Activated T-cell treated with anti-CD3 and anti-CD28 coated beads for 1 hour (primary cell): ENCODE measurements around the gene NMT2.
"Not testable (repeated sequence)": the region's sequence is repeated elsewhere in the genome, so short reads cannot be mapped to it uniquely, and the experiment has no call there.

Source experiments
- DNase-seq: peaks from one replicate; pipeline ENCODE4 v3.0.0-alpha.2; 2020; ENCODE audit warnings: low read depth

NMT2 gene

GRCh38 chr10:15168291-15168785 is at the start of gene NMT2:
Gene NMT2, minus strand, starts transcription at chr10:15168693. Its CDS starts 81 bp downstream, at chr10:15168612.
- no peak for DNase-seq

DNA sequence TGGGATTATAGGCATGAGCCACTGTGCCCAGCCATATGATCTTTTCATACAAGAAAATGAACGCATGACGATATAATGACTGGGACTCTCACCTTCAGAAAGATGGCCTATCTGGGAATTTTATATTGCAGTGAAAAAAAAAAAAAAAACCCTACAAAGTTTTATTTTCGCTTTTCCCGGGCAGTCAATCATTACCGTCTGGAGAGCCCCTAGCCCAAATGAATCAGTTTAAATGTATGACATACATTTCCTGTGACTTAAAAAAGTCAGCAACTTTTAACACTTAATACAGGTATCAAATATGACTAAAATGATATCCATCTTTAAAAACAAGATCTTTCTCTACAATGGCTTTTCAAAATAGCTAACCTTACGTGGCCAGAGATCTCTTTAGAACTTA is 48.2 kb upstream of the NMT2 start:
- DNase-seq: no peak

DNA sequence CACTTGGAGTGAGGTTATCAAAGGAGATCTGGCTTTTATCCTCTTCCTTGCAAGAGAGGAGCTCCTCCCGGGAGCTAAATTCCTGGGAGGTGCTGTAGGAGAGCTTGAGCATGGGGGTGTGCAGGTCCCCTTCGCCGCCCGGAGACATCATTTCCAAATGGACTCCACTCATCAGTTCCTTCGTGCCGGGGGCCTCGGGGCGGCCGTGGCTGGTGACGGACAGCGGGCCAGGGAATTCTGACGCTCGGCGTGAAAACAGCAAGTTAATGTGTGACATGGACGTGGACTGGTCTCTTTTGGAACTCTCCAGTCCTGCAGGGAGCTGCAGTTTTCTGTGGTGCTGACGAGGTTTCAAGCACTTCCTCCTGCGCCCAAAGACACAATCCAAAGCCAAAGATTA is 45.7 kb upstream of the NMT2 start:
- DNase-seq: no peak

- no peak for DNase-seq
These were observed 45.0 kb upstream of the NMT2 start for GRCh38 chr10:15213461-15213861.

- no peak for DNase-seq
These were observed 43.0 kb upstream of the NMT2 start for GRCh38 chr10:15211464-15211979.

DNA sequence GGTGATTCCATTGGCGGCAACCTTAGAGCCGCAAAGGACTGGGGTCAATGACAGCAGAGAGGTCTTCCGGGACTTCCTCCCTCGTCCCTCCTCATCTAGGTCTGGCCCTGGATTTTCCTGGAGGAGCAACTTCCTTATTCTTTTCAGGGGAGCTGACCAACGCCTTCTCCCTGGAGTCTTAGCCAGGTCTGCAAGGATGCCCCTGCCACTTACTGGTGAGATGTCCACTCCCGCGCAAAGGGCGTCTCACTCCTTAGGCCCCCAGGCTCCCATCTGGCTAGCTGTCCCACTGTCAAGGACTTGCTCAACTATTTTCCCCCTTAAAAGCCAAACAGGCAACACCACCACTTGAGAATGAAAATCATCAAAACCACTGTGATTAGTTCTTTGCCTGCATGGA is 42.0 kb upstream of the NMT2 start:
- no peak for DNase-seq

GRCh38 chr10:15209827-15210509 is 41.5 kb upstream of the NMT2 start:
- peak; percentile 79 for DNase-seq

- no peak for DNase-seq
These were observed 39.7 kb upstream of the NMT2 start for GRCh38 chr10:15208221-15208620.

DNA sequence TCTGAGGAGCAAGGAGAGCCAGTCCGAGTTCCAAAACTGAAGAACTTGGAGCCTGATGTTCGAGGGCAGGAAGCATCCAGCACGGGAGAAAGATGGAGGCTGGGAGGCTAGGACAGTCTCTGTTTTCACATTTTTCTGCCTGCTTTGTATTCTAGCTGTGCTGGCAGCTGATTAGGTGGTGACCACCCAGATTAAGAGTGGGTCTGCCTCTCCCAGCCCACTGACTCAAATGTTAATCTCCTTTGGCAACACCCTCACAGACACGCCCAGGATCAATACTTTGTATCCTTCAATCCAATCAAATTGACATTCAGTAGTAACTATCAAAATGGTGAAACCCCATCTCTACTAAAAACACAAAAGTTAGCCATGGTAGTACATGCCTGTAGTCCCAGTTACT is 38.9 kb upstream of the NMT2 start:
- DNase-seq: not testable (repeated sequence)

DNA sequence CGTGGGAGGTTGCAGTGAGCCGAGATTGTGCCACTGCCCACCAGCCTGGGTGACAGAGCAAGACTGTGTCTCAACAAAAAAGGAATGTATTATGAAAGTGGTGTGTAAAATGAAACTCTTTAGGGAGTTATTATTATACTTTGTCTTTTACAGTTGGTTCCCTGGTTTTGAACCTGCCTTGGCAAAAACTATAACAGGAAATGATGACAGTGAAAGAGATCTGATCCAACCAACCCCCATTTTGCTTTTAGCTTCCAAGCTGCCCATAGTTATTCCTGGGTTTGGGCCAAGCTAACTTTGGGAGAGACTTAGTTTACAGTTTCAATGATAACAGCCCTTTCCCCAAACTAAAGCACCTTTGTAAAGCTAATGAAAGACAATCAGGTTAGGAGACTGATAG is 34.1 kb upstream of the NMT2 start:
- DNase-seq: no peak

- DNase-seq: not testable (repeated sequence)
These were observed 33.8 kb upstream of the NMT2 start for GRCh38 chr10:15202301-15202621.

DNA sequence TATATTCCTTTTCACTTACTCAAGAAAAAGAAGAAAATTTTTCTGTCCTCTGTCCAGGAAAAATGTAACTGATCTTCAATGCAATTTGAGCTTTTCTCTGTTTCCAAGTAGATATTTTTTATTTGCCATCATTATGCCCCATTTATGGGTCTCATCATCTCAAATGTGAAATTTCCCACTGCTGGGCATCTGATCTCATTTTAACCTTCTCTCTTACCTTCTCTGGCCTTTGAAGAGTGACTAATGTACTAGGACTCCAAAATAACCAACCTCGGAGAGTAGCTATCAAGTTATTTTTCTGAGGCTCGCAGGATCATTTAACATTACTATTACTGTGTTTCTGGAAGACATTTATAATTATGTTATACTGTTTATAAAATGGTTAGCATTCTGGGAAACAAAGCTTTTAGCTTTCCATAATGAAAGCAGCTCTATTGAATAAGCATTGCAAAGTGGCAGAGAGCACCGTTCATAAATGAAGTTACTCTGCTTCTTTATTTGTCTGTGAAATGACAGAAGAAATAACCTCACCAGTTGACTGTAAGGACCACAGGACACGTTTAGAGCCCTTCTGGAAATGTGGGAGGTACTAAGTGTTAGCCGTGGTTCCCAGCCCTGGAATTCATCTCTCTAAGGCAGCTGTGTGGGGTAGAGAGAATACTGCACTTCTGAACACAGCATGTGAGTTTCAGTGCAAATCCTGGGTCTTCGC is 33.3 kb upstream of the NMT2 start:
- no peak for DNase-seq

DNA sequence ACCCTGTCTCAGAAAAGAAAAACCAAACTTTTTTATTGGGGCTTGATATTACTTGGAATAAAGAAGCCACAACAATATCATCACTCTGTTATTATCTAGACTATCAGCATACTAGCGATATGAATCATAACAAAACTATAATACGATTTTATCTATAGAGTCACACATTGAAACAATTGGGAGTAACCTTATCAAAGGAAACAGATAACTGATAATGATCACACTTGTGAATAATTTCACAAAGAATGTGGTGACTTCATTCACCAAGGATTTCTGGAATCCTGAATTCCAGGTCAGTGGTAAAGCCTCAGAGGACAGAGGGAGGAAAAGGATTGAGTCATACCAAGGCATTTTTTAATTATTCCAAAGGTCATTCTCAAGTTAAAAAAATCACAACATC is 32.1 kb upstream of the NMT2 start:
- no peak for DNase-seq

DNA sequence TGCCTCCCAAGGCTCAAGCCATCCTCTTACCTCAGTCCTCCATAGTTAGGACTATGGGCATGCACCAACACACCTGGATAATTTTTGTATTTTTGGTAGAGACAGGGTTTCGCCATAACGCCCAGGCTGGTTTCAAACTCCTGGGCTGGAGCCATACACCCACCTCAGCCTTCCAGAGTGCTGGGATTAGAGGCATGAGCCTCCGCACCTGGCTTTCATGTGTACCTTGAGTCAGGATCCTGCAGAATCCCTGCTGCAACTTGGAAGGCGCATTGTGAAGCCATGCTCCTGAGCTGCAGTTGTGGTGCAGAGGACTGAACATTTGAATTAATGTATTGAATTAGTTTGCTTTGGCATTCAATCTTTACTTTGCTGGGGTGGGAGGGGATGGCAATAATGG is 29.4 kb upstream of the NMT2 start:
- DNase-seq: no peak

GRCh38 chr10:15197276-15197675 is 28.8 kb upstream of the NMT2 start:
- no peak for DNase-seq

- DNase-seq: no peak
These were observed 27.7 kb upstream of the NMT2 start for GRCh38 chr10:15196021-15196834.

- DNase-seq: no peak
These were observed 20.8 kb upstream of the NMT2 start for GRCh38 chr10:15189133-15189885.

DNA sequence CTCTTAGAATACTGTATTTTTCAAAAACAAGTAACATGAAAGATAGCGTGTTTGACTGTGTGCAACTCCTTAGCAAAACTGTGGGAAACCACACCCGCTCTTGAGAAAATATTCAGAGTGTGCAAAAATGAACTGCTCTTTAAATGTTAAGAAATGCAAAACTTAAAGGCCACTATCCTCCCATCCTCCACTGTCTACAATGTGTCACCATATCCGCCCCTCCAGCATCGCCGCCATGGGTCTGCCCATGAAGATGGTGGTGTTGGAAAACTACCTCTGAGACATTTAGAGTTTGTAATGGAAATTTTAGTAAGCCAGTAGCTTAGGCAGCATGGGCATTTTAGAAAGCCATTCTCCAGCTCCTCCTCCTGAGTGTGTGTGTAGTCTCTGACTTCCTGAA is 20.1 kb upstream of the NMT2 start:
- no peak for DNase-seq

DNA sequence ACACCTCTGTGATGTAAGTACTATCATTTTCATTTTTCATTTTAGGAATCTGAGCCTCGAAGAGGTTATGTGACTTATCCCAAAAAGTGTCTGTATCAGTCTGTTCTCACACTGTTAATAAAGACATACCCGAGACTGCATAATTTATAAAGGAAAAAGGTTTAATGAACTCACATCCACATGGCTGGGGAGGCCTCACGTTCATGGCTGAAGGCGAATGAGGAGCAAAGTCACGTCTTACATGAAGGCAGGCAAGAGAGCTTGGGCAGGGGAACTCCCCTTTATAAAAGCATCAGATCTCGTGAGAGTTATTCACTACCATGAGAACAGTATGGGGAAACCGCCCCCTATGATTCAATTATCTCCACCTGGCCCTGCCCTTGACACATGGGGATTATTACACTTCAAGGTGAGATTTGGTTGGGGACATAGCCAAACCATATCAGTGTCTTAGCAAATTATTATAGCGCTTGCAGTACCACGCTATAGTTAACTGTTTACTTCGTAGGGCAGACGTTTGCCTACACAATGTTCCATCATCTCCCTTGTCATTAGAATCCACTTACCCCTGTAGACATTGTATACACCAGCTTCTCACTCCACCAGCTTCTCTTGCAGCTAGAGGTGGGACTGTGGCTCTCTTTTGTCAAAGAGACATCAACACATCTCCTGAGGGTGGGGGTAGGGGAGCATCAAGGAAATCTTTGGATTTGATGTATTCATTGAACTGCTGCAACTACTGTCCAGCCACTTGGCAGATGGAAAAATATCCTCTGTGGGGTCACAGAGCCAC is 15.4 kb upstream of the NMT2 start:
- no peak for DNase-seq

DNA sequence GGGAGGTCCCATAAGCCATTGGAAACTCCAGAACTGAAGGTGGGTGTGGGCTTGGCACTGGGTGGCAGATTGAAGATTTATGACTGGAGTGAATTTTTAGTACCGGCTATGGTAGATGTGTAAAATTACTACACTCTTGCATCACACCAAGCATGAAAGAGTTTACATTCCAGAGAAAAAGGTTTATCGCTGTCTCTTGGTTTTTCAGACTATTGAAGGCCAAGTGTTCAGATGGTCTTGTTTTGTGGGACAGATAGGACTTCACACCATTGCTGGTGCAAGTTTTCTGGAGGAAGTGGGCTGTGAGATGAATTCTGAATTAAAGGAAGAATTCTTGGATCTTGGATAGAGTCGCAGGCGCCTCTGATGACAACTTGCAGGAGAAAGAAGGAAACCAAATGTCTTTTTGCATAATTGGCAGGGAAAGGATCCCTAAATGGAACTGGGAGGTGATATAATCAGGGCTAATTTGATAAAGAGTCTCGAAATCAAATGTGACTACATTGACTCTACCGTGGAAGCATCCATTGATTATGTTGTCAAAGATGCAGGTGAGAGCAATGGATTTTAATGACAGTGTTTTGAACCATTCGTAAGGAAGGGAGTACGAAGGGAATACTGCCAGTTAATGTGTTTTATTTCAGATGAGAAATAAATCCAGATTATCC is 14.2 kb upstream of the NMT2 start:
- DNase-seq: no peak
